ENCODE measurements around the gene LRP1.
A peak's percentile ranks its signal among the peaks of the same experiment; 100 is the strongest.

The LRP1 gene

DNA sequence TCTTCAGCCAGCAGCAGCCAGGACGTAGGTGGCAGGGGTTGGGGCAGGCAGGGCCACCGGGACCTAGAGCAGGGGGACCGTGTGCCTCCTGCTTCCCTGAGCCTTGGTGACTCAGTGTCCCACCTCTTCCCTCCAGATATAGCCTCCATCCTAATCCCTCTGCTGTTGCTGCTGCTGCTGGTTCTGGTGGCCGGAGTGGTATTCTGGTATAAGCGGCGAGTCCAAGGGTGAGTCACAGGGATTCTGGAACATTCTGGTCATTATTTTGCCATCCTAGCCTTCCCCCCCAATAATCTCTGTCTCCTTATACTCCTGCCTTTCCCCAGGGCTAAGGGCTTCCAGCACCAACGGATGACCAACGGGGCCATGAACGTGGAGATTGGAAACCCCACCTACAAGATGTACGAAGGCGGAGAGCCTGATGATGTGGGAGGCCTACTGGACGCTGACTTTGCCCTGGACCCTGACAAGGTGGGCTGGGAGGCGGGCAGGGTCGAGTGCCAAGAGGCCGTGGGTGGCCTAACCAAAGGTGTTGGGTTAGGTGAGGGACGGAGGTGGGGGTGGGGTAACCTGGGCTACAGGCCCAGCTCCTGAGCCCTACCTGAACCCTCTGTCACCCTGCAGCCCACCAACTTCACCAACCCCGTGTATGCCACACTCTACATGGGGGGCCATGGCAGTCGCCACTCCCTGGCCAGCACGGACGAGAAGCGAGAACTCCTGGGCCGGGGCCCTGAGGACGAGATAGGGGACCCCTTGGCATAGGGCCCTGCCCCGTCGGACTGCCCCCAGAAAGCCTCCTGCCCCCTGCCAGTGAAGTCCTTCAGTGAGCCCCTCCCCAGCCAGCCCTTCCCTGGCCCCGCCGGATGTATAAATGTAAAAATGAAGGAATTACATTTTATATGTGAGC is 83.8 kb downstream of the LRP1 start:
- DNase-seq (ENCODE audit: low read depth) = no peak

DNA sequence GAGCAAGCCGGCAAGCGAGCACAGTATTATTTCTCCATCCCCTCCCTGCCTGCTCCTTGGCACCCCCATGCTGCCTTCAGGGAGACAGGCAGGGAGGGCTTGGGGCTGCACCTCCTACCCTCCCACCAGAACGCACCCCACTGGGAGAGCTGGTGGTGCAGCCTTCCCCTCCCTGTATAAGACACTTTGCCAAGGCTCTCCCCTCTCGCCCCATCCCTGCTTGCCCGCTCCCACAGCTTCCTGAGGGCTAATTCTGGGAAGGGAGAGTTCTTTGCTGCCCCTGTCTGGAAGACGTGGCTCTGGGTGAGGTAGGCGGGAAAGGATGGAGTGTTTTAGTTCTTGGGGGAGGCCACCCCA is 84.4 kb downstream of the LRP1 start:
- no peak for DNase-seq (ENCODE audit: low read depth)

DNA sequence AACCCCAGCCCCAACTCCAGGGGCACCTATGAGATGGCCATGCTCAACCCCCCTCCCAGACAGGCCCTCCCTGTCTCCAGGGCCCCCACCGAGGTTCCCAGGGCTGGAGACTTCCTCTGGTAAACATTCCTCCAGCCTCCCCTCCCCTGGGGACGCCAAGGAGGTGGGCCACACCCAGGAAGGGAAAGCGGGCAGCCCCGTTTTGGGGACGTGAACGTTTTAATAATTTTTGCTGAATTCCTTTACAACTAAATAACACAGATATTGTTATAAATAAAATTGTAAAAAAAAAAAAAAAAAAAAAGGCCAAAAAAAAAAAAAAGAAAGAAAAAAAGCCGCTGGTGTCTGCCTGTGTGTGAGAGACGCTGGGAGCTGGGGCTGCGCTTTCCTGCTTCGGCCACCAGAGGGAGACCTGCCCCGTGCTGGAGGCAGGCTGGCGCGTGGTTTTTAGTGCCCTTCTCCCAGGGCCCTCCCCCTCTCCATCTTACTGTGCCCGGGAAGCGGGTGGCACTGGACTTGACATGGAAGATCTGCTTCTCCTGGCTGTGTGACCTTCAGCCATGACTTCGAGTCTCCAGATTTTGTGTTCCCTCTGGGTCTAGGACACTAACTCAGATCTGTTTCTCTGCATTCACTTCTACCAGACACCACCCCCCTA is 84.9 kb downstream of the LRP1 start:
- peak; percentile 66 for DNase-seq (ENCODE audit: low read depth)

DNA sequence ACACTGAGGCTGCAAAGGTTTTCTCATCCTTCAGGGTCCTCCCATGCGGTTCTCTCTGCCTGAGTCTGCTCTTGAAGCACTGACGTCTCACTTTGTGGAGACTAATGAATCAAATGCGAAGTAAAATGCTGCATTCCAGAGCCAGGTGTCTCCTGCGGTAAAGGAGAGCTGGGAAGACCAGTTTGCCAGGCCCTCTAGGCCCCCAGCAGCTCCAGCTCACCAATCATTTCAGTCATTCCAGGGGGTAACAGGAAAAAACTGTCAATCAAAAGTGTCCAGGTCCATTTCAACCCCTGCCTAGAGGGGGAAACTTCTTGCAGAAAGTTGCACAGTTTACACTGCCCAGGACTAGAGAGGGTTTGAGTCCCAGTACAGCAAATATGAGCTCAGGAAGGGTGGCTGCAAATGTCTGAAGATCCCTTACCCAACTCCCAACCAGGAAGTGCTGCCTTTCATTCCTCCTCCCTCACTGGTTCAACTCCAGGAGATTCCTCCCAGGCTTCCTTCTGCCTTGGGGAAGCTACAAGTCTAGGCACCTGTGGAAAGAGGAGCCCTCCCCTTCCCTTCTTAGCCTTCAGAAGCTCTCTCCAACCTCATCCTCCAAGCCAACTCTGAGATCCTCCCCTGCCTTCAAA is 85.6 kb downstream of the LRP1 start:
- no peak for DNase-seq (ENCODE audit: low read depth)

DNA sequence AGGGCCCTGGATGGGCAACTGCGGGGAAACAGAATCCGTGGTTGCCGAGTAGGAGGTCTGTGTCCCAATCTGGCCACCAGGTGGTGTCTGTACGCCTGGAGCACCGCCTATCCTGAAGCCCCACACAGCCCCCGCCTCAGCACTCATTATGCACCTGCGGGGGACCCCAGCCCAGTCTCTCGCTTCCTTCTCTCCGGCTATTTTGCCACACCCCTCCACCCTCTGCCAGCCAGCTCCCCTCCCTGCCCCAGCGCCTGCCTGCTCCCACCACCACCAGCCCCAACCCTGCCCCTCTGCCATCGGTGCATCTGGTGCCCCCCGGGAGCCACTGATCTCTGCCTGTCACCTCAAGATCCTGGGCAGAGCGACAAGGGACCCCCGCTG is 86.1 kb downstream of the LRP1 start:
- DNase-seq (ENCODE audit: low read depth) = no peak

DNA sequence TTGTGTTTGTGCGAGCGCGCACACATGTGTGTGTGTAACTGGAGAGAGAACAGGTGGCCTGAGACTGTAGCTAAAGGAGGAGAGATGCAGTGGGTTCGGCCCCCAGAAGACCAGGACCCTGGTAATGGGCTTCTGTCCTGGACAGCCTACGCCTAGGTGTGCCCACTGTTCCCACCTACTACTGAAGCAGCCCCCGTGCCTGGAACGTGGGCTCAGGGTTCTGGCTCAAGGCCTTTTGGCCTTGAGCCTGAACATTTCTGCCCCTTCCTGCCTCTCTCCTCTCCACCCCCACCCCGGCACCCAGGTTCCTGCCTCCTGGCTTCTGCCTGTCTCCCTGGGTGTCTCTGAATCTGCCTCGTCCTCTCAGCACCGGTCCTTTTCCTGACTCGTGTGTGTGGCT is 86.8 kb downstream of the LRP1 start:
- no peak for DNase-seq (ENCODE audit: low read depth)

DNA sequence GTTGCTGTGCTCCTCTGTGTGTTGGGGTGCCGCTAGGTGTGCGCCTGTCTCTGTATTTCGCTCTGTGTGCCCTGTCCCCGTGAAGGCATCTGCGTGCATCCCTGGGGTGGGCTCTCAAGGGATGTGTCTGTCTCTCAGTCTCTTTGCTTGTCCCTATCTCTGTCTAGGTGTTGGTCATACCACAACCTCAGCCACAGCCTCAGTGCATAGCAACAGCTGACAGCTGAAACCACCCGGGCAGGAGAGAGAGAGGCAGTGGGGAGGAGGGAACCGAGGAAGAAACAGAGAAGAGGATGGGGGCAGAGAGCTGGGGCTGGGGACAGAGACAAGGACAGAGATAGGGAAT is 87.4 kb downstream of the LRP1 start:
- no peak for DNase-seq (ENCODE audit: low read depth)

DNA sequence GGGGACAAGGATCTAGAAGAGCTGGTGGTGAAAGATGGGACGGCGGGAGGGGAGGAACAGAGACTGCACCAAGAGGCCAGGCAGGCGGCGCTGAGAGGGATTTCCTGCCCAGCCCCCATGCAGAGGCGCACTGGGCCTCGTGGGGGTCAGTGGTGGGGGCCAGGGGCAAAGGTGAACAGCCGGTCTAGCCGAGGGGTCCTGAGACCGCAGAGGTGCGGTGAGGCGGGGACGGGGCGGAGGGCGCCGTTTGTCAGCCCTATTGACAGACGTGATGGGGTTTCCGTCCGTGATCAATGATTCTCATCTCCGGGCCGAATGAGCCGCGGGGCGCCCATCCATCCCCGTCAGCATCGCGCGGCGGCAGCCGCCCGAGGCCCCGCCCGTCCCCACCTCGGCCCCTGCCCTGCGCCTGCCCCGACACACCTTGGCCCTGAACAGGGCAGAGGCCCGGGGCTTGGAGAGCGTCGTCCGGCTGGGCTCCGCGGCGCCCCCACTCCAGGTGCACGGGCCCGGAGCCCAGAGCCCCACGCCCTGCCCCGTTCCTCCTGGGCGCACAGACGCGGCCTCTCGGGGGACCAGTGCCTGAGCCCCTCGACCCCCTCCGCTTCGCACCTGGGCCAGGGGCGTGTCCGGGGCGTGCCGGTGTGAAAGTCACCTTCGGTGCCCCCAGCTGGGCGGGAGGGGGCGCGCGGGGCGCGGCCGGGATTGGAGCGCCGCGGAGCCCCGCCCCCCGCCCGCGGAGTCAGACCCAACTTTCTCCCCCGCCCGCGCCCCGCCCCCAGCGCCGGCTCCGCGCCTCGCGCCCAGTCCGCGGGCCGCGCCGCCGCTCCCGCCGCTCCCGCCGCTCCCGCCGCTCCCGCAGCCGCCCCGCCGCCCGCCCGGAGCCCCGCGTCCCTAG is 88.0 kb downstream of the LRP1 start, which contains the start of gene NXPH4:
NXPH4 (plus strand) TSS at position 781 of the 898 bp plus-strand sequence. CDS start 176 bp downstream, outside the sequence.
- DNase-seq (ENCODE audit: low read depth) = no peak

DNA sequence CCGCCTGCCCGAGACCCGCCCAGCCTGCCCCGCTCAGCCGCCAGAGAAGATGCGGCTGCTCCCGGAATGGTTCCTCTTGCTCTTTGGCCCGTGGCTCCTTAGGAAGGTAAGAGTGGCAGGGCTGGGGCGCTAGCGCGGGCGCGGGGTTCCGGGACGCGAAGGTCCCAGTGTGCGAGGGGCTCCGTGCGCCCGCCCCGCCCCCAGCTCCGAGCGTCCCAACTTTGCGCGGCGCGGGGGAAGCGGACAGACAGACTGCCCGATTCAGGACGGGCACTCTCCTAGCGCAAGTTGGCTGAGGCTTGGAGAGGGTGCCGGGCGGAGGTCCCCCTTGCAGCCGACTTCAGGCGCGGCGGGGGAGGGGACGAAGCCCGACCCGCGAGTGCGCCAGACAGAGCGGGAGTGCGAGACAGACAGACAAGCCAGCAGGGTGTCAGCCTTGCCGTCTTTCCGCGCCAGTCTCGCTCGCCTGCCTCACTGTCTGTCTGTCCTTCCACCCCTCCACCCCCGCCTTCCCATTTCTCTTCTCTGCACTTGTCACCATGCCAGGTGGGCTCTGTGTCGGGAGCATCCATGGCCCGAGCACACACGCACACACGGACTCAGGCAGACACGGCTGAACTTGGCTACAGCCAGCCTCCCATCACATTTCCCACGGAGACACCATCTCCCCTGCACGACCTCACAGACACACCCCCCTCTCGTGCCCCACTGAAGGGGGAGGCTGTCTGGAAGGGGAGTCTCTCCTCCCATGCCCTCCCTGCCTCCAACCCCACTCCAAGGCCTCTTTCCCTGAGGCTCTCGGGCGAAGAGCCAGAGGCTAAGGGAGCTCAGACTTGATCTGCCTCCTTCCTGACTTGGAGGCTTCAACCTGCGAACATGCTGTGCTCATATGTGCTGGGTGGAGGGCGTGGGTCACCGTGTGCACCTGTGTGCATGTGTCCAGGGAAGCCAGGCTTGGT is 88.9 kb downstream of the LRP1 start:
- DNase-seq (ENCODE audit: low read depth) = no peak

DNA sequence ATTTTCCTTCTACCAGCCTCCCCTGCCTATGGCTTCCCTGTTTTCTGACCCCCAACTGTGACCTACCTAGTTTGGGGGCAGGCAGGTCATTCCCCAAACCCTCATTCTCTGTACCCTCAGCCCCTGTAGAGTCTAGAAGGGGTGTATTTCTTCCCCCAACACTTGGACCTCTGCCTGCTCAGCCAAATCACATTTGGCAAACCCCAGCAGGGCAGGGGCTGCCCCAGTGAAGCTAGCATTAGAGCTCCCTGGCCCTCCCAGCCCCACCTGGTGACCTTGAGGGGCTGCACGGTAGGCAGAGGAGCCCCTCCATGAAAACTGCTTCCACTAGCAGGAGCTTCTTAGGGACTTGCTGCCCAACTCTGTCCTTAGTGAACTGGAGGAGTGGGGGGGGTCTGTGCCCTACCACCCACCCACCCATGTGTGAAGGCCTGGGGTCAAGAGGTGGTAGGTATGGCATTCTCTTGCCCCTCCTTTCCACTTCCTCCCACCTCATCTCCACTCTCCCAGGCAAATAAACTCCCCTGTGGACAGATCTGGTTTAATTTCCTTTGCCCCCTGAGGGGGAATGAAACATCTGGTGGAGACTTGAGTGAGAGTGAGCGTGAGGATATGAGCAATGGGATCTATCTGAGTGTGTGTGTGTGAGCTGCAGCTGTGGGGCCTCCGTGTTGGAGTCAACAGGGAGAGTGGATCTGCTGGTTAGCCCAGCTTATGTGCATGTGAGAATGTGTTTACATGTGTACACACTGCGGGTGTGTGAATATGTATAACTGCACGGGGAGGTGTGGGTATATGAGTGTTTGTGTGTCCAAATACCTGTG is 90.0 kb downstream of the LRP1 start:
- DNase-seq (ENCODE audit: low read depth) = no peak

DNA sequence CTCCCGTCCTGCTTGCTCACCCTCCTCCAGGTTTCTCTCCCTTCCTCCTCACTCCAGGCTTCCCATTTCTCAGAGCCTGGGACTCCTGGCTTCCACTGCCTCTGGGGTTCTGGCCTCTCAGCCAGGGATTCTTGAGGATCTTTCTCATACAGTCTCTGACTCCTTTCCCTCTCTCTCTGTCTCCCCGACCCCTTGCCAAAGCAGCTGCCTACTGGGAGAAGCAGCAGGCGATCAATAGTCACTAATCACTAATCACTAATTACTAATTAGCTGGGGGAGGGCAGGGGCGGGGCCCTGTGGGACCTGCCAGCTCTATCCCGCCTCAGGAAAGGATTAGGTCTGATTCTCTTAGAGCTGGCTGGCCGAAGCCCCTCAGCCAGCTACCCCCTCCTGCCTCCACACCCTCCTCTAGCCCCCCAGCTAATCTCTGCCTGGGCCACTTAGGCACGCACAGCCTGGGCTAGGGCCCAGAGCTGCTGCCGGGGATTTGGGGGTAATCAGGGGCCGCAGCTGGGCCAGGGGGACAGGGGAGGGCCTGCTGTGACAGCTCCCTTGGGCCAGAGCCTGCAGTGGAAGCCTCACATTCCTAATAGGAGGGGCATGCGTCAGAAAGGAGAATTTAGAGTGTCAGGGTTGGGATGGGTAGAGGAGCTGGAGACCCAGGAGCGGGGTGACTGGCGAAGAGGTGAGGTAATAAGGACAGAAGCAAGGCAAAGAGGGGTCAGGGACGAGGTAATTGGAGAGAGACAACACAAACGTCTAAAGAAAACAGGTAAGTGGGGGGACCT is 91.1 kb downstream of the LRP1 start:
- DNase-seq (ENCODE audit: low read depth) = no peak

DNA sequence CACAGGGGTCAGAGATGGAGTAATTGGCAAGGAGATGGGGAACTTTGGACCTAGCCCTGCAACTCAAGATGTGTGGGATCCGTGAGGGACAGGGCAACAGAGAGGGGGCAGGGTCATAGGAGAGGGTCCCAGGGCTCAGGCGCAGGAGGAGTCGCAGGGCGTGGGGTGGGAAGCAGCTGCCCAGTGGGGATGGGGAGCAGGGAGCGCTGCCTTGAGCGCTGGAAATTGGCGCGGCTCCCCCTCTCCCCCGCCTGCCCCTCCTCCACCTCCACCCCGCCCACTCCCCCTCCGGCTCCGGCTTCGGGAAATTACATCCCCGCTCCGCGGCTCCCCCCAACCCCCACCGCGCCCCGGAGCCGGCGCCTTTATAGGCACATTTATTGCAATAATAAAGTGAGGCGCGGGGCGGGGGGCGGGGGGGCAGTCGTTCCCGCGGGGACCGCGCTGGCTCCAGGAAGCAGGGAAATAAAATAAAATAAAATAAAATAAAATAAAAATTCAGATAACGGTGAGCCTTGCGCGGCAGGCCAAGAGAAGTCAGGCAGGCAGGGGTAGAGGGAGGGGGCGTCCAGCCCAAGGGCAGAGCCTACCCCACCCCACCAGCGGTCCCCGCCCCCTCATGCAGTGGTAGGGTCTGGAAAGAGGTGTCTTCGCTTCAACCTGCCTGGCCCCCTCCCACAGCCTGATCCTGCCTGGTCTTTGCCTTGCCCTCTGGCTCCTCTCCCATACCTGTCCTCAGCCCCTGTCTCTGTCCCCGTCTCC is 91.9 kb downstream of the LRP1 start:
- no peak for DNase-seq (ENCODE audit: low read depth)

DNA sequence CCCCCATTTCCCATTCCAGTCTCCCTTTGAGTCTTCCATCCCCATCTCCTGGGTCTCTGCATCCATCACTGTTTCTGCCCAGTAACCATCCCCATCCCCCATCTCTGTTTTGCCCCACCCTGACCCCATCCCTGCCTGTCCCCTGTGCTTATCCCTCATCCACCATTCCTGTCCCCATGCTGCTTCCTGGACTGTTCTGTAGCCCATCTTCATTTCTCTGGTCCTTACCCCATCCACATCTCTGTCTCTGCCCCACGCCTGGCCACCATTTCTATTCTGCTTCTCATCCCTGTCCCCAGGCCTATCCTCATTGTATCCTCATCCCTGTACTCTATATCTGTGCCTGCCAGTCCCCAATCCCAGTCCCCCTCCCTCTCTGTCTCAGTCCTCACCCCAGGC is 92.5 kb downstream of the LRP1 start:
- DNase-seq (ENCODE audit: low read depth) = no peak

DNA sequence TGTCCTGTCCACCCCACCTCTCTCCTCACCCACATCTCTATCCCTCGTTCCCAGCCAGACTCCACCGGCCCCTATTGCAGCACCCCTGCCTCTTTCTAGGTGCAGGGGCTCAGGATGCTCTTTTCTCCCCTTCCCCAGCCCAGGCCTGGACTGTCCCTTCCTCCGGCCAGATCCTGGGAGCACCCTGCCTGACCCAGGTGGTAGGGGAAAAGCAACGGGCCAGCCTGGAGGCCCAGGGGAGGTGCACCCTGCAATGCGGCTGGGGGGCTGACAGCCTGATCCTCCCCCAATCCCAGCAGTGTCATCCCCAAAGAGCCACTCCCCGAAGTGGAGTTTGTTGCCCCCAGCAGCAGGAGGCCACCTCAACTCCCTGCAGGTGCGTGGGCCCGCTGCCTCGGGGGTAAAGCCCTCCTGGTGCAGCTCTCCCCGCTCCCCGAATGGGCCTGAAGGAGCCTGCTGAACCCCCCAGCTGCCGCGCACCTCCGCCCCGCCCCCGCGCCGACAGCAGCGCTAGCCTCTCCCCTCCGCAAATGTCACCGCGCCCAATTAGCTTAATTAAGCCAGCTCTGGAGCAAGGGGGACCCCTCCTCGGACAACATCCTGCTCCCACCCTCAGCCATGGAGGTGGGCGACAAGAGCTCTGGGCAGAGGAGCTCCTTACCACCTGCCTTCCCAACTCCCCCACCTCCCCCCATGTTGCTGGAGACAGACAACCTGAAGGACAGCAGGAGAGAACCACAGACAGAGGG is 93.1 kb downstream of the LRP1 start:
- DNase-seq (ENCODE audit: low read depth) = no peak

DNA sequence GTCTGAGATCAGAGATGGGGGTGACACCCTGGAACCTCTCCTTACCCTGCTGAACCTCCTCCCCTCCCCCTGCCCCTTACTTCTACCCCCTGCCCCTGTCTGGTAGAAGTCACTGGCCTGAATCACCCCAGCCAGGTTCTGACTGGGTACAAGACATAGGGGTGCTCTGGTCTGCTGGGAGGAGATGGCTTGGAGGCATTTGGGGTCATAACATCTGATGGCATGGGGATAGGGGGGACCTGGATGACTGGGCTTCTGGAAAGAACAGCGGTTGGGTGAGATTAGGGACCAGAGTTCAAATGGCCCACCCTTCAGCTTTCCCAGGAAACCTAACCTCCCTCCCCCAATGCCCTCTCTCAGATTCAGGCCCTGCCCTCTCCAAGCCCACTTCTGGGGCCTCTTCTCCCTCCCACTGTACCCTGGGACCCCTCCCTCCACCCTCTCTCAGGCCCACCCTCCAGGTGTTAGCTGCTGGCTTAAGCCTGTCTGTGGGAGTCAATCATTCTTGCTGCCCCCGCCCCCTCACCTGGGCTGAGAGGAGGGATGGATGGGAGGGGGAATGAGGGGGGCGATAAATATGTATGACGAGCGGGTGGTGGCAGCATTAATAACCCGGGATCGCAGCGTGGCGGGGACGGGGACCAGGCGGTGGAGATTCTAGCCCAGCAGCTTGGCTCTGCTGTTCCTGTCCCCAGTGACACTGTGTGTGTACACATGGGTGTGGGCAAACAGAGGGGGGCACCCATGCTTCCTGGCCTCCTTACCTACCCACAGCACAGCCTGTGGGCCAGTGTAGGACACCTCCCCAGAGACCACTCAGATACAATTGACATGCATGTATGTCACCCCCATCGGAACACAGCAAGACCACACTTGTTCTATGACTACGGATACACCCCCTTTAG is 94.3 kb downstream of the LRP1 start:
- no peak for DNase-seq (ENCODE audit: low read depth)

Measured in HS-27A (cell line).